Measurements from ENCODE around the gene ABCA9.
"Not testable (repeated sequence)": the region's sequence is repeated elsewhere in the genome, so short reads cannot be mapped to it uniquely, and the experiment has no call there.

ABCA9 gene

GRCh38 chr17:69060822-69061221 lies at the start of gene ABCA9:
Gene ABCA9 (minus strand): TSS chr17:69060927. CDS start chr17:69051126, 9,801 bp downstream.
- DNase-seq: no peak

GRCh38 chr17:69105907-69106730 lies 45.4 kb upstream of the ABCA9 start:
- DNase-seq: no peak

DNA sequence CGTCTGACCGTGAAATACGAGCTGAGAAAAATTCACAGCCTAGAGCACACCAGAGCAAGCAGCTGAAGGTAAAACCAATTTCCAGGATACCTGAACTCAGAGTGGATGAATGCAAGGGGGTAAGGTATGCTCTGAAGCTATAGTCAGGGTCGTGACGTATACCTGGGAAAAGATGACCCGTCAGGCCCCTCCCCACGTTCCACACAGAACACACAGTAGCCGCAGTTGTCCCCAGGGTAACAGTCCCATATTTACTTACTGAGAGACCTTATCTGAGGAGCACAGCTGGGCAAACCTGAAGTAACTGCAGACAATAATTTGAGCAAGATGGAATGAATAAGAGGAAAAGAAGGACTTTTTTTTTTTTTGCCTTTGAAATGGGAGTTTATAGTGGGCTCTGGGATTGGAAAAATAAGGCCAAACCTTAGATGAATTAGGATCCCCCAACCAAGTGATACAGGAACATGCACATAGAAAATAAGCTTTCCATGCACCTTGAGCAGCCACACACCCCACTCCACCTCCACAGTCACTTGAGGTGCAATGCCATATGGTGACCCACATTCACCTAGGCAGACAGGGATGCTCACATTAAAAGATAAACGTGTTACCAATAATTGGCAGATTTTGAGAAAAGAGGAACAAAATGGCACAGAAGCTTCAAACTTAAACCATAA lies 43.0 kb upstream of the ABCA9 start:
- no peak for DNase-seq

- DNase-seq: no peak
These were observed 37.9 kb upstream of the ABCA9 start for GRCh38 chr17:69098625-69099024.

- no peak for DNase-seq
These were observed 35.8 kb upstream of the ABCA9 start for GRCh38 chr17:69096541-69096940.

DNA sequence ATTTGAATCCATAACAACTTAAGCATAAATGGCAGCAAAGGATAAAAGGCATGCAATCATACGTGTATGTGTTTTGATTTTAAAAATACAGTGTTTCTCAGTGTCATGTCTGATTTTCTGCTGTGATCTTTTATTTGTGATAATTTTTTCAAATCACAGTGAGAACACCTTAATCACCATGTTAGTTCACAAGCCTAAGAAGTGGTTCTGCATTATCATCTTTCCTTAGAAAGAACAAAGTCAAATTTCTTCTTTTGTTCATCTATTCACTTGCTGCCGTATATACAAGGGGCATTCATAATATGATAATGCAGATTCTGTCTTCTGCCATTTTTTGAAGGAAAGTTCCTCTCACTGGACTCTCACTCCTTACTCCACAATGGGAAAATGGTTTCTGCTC lies 33.3 kb upstream of the ABCA9 start:
- DNase-seq: no peak

GRCh38 chr17:69093279-69093789 lies 32.6 kb upstream of the ABCA9 start:
- no peak for DNase-seq

DNA sequence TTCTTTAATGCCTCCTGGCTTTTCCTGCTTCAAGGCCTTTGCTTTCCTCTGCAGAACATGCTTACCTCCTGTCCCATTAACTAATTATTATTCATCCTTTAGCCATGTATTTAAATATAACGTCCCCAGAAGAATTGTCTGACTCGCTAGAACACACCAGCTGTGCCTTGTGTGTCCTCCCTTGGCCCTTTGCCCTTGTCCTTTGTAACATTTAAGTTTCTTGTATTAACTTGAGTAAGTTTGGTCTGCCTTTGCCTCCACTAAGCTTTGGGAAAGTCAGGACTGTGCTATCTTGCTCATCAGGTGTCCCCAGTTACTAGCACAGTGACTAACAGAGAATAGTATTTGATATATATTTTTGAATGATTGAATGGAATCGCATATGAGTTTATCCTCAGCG lies 29.6 kb upstream of the ABCA9 start:
- no peak for DNase-seq

- DNase-seq: no peak
These were observed 28.0 kb upstream of the ABCA9 start for GRCh38 chr17:69088643-69089200.

DNA sequence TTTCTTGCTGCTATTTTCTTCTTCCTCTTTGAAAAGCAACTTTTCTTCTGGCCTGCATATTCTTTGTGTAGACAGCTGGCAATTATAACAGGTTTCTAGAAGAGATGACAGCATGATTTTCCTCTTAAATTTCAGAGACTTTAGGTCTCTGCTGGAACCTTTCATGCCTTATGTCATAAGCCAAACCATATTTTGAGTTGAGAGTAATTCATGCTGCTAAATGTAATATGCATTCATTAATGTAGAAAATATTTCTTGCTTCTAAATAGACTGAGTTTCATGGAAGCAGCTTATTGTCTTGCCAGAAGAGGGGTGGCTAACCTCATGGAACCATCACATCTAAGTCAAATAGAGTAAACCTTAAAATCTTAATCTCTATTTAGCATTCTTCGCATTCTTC lies 25.9 kb upstream of the ABCA9 start:
- DNase-seq: no peak

DNA sequence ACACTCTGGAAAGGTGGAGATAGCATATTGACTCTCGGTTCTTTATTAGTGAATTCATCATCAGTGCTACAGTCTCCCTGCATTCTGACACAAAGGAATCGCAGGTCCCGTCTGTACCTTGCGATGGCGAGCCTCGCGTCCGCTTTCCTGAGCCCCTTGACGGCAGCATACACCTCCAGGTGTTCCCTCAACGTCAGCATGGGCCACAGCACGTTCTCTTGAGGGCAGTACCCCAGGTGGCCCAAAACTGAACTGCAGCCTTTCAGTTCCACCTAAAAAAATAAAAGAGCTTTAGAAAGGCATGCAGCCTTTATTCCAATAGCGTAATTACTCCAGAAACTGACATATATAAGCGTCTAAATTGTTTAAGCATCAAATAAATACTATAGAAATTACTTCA lies 24.2 kb upstream of the ABCA9 start:
- DNase-seq: no peak

GRCh38 chr17:69082696-69083095 lies 22.0 kb upstream of the ABCA9 start:
- DNase-seq: no peak

DNA sequence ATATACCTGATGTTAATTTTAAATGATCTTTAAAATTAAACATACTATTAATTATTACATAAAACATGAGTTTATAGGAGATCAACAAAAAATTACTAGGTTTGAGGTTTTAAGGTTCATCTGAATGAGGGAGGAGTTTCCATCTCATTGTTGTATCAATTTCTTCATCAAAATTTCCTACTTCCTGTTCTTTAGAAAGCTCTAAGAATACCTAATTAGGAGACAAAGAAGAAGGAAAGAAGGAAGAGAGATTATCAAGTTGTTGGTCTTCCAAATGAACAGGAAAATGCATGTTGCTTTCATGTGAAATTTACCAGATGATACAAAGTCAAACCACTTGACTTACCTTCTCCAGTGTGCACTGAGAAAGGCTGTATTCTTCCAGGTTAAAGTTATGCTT lies 18.1 kb upstream of the ABCA9 start:
- no peak for DNase-seq

DNA sequence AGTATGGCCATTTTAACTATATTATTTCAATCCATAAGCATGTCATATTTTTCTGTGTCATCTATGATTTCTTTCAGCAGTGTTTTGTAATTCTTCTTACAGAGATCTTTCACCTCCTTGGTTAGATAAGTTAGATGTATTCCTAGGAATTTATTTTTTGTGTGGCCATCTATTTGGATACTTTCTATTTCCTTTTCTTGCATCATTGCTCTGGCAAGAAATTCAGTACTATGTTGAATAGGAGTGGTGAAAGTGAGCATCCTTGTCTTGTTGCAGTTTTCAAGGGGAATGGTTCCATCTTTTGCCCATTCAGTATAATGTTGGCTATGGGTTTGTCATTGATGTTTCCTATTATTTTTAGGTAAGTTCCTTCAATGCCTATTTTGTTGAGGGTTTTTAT lies 15.1 kb upstream of the ABCA9 start:
- no peak for DNase-seq

- DNase-seq: not testable (repeated sequence)
These were observed 12.7 kb upstream of the ABCA9 start for GRCh38 chr17:69073392-69073791.

DNA sequence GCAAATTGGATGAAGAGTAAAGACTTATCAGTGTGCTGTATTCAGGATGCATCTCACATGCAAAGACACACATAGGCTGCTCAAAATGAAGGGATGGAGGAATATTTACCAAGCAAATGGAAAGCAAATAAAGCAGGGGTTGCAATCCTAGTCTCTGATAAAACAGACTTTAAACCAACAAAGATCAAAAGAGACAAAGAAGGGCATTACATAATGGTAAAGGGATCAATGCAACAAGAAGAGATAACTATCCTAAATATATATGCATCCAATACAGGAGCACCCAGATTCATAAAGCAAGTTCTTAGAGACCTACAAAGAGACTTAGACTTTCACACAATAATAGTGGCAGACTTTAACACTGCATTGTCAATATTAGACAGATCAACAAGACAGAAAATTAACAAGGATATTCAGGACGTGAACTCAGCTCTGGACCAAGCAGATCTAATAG lies 12.1 kb upstream of the ABCA9 start:
- DNase-seq: not testable (repeated sequence)

DNA sequence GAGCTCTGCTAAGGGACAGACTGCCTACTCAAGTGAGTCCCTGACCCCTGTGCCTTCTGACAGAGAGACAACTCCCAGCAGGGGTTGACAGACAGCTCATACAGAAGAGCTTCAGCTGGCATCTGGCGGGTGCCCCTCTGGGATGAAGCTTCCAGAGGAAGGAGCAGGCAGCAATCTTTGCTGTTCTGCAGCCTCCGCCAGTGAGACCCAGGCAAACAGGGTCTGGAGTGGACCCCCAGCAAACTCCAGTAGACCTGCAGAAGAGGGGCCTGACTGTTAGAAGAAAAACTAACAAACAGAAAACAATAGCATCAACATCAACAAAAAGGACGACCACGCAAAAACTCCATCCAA lies 10.5 kb upstream of the ABCA9 start:
- DNase-seq: not testable (repeated sequence)

DNA sequence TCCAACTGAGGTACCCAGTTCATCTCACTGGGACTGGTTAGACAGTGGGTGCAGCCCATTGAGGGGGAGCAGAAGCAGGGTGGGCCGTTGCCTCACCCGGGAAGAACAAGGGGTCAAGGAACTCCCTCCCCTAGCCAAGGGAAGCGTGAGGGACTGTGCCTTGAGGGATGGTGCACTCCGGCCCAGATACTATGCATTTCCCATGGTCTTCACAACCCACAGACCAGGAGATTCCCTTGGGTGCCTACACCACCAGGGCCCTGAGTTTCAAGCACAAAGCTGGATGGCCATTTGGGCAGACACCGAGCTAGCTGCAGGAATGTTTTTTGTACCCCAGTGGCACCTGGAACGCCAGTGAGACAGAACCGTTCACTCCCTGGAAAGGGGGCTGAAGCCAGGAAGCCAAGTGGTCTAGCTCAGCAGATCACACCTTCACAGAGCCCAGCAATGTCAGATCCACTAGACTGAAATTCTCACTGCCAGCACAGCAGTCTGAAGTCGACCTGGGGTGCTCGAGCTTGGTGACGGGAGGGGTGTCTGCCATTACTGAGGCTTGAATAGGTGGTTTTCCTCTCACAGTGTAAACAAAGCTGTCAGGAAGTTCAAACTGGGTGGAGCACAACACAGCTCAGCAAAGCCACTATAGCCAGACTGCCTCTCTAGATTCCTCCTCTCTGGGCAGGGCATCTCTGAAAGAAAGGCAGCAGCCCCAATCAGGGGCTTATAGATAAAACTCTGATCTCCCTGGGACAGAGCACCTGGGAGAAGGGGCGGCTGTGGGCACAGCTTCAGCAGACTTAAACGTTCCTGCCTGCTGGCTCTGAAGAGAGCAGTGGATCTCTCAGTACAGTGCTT lies 9.9 kb upstream of the ABCA9 start:
- not testable (repeated sequence) for DNase-seq

GRCh38 chr17:69069226-69069750 lies 8.6 kb upstream of the ABCA9 start:
- no peak for DNase-seq

- DNase-seq: no peak
These were observed 6.7 kb upstream of the ABCA9 start for GRCh38 chr17:69067274-69068047.

DNA sequence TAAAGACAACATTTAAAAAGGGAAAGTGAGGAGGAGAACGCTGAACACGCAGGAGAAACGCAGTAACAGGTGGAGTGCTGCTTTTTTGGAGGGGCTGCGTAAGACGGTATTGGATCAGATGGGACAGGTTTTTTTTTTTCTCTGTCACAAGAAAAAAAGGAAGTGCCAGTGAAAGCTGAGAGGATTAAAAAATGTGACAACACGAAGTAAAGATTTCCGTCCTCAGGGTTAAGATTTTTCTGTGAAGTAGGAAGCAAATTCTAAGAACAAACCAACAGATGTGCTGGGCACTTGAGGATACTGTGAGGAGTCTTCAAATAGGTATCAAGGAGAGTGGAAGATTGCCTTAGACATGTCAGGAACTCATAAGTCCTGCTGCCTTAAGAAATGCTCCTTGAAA lies 5.8 kb upstream of the ABCA9 start:
- DNase-seq: no peak

GRCh38 chr17:69065113-69065512 lies 4.4 kb upstream of the ABCA9 start:
- no peak for DNase-seq
